Raji (cell line): ENCODE measurements around the gene PRRX2.

Source experiments
- POLR2A ChIP-seq: IDR thresholded peaks from 2 replicates; pipeline ENCODE4 v1.6.1; 2011; ENCODE audit warnings: low read depth, low read length, control low read depth; ENCODE audit not compliant: insufficient read depth

PRRX2 gene

DNA sequence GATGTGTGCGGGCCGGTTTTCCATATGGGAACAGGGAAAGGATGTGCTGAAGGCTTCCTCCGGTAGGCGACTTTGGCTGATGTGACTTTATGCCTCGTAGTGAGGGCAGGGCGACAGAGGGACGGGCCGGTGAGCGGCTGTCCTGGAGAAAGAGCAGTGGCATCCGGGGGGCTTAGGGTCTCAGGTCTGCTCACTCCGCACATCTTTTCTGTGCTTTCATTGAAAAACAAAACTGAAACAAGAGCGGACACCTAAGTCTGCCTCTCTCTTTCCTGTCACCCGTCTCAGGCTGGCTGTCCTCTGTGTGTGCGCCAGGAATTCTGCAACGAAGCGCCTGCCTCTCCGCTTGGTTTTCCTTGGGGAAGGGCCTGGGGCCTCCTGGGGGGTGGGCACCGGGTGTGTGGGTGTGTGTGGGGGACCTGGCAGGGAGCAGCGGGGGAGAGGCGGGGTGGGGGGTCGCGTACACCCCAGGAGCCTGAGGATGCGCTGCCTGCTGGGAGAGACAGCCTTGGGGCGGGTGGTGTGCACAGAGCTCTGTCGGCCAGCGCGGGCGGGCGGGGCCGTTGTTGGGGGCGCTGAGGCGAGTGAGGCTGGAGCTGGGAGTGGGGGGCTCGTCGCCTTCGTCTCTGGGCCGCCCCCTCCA is 580 bp upstream of the PRRX2 start:
- no peak for TF ChIP-seq POLR2A

- TF ChIP-seq POLR2A = no peak
Observed at GRCh38 chr9:129665814-129666520, 520 bp downstream of the PRRX2 start.

DNA sequence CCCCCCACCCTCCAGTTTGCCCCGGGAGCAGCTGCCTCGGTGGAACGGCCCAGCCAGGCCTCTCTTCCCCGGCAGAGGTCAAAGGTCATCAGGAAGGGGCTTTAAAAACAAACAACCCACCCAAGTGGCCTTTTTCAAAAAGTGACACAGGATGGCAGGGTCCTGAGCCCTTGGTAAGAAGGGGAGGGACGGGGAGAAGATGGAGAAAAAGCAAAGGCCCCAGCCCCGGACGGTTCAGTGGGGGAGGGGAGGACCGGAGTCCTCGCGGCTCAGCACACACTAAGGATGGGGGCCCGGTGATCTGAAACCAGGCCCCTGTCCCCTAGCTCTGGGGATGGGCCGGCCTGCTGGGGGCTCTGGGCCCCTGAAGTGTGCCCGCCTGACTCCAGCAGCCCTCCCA is 1.1 kb downstream of the PRRX2 start:
- TF ChIP-seq POLR2A = no peak

- no peak for TF ChIP-seq POLR2A
Observed at GRCh38 chr9:129667378-129667777, 1.9 kb downstream of the PRRX2 start.

DNA sequence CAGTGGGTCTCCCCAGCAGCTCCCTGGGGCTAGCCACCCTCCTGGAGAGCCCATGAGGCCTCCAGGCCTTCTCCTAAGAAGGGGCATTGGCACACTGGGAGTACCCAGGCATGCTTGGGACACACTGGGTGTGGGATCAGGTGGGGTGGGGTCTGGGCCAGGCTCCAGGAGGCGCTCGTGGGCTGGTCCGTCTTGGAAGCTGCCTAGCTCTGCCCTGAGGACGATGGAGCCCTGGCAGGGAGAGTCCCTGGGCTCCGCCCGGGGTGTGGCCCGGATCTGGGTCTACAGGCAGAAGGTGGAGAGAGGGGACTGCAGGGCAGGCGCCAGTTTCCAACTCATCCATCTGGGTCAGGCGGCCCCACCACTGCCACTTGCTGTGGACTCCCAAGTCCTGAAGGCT is 2.4 kb downstream of the PRRX2 start:
- no peak for TF ChIP-seq POLR2A

GRCh38 chr9:129669141-129669718 is 3.8 kb downstream of the PRRX2 start:
- TF ChIP-seq POLR2A = no peak

DNA sequence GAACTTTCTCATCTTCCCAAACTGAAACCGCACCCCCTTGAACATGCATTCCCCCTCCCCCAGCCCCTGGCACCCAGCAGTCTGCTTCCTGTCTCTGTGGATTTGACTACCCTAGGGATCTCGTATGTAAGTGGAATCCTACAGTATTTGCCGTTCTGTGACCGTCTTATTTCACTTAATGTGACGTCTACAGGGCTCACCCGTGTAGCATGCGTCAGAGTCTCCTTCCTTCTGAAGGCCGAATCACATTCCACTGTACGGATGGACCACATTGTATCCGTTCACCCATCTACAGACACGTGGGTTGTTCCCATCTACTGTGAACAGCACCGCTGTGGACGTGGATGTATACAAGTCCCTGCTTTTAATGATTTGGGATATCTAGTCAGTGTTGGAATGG is 4.5 kb downstream of the PRRX2 start:
- TF ChIP-seq POLR2A = no peak

GRCh38 chr9:129671065-129671464 is 5.6 kb downstream of the PRRX2 start:
- no peak for TF ChIP-seq POLR2A

DNA sequence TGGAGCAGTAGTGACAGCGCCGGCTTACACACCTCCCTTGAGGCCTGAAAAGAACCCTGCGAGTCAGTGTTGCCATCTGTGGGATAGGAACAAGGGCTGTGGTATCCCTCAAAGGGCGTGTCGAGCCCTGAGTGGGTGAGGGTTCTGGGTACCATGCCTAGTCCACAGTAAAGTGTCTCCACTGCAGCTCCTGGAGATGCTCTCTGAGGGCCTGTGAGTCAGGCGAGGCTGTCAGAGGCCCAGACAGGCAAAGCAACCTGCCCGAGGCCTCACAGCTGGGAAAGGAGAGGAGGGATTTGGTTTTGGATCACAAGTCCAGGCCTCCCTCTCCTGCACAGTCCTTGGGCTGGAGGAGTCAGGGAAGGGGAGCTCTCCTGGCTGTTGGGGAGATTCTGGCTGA is 6.1 kb downstream of the PRRX2 start:
- no peak for TF ChIP-seq POLR2A

DNA sequence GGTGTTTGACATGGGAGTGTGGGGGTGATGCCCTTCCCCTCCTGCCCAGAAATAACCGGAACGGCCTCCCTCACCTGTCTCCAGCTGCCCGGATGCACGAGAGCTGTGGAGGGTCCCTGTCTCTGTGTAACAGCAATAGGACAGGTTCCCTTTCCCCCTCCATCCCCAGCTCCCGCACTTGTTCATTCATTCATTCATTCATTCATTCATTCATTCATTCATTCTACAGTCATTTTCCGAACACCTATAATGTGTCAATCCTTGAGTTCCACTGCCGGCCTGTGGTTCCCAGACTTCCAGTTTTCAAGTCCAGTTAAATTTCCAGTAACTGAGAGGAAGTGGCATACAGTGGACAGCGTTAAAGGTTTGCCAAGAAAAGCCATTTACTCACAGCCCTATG is 7.3 kb downstream of the PRRX2 start:
- no peak for TF ChIP-seq POLR2A

DNA sequence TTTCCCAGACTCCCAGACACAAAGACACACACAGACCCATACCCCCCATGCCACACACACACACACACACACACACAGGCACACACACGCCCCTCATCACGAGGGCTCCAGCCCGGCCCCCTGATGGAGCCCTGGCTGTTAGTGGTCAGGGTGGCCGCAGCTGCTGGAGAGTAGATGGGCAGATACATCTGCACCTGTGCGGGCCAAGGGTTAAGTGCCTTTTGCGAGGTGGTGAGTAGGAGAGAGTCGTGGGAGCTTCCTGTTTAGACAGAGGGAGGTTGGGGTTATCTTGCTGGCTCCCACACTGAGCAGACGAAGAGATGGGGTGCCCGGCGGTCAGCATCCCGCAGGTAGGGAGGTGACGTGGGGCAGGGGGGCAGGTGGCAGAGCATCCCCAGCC is 8.2 kb downstream of the PRRX2 start:
- no peak for TF ChIP-seq POLR2A

DNA sequence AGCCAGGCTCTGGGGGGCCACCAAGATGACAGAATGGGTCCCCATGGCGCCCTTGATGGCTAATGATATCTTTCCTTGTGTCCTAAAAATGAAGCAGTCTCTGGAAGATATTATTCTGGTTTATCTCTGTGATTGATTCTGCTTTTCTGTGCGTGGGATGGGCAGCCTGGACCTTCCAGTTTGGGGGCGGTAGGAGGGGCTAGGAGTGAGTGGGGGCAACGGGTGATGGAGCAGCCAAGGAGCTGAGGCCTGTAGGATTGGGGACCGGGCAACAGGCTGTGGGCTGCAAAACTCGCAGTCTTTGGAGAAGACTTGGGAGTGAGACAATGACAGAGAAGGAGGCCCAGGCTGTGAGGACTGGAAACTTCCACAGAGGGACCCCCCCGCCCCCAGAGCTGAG is 8.8 kb downstream of the PRRX2 start:
- TF ChIP-seq POLR2A = no peak

- TF ChIP-seq POLR2A = no peak
Observed at GRCh38 chr9:129675620-129676019, 10.2 kb downstream of the PRRX2 start.

DNA sequence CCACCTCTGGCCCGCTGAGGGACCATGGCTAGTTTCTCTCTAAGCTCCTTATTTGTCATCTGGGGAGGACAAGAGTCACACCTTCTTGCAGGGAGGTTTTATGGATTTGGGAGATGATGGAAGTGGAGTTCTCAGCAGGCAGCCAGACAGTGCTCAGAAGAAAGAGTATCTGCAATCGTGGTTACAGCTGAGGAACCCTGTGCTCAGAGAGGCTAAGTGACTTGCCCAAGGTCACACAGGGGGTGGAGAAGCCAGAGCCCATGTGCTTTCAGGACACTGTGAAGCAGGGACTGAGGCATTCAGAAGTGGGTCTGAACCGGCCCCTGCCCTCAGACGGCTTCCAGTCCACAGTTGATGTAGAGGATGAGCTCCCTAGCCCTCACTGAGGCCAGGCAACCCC is 10.8 kb downstream of the PRRX2 start:
- no peak for TF ChIP-seq POLR2A

DNA sequence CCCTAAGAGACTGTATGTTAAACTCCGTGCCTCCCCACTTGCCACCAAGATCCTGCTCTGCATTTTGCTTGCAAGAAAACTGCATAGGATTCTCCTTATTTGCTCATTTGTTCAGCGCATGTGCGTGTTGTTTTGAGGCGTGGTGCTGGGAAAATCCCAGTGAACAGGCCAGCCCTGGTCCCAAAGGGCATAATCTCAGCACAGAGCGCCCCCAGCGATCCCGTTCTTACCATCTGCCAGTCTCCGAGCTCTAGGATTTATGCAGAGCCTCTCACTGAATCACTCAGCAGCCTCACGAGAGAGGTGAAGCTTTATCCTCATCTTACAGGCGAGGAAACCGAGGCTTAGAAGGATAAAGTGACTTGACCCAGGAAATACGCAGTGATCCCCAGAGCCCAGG is 11.5 kb downstream of the PRRX2 start:
- TF ChIP-seq POLR2A = no peak

DNA sequence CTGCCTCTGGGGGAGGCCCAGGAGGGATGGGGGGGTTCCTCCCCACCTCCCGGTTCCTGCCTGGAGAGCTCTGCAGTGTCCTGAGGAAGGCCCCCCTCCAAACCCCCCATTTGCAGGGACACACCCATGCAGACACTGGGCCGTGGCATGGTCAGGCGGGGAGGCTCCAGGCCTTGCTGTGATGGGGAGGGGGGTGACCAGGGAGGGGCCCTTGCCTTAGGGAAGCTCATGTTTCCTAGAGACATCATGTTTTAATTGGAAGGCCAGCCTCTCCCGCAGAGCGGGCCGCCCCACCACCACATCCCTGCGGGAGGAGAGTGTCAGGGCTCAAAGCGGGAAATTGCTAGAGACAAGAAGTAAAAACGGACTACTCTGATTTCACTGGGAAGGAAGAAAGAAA is 12.0 kb downstream of the PRRX2 start:
- TF ChIP-seq POLR2A = no peak

- TF ChIP-seq POLR2A = no peak
Observed at GRCh38 chr9:129678844-129679243, 13.4 kb downstream of the PRRX2 start.

DNA sequence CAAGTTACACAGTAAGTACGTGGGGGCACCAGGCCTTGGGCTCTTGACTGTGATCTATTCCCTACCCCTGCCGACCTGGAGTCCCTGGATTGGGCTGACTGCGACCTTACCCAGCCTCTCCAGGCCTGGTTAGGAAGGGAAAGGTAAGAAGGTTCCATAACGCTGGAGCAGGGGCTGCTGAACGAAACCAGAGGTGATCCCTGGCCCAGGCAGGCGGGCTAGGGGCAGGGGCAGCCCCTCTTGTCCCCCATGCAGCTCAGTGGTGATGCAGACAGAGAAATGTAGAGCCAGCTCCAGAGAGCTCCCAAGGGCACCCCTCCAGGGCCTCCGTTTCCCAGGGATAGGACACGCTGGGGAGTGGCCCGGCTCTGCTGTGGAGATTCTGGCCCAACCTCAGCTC is 14.1 kb downstream of the PRRX2 start:
- TF ChIP-seq POLR2A = no peak
